HEK293T (cell line): Measurements from ENCODE around the gene LRRC37A.

Source experiments
- ARNT ChIP-seq: fragments of 450-650 bp; IDR thresholded peaks from 2 replicates; pipeline ENCODE4 v1.6.1; 2017; ENCODE audit warnings: mild to moderate bottlenecking
- CTBP1 ChIP-seq: fragments of 450-650 bp; IDR thresholded peaks from 2 replicates; pipeline ENCODE4 v1.6.1; 2016; ENCODE audit warnings: borderline replicate concordance
- FOXK2 ChIP-seq: fragments of 450-650 bp; IDR thresholded peaks from 2 replicates; pipeline ENCODE4 v1.6.1; 2016; ENCODE audit warnings: mild to moderate bottlenecking
- FOXM1 ChIP-seq: fragments of 450-650 bp; IDR thresholded peaks from 2 replicates; pipeline ENCODE4 v1.6.1; 2017; ENCODE audit warnings: mild to moderate bottlenecking, borderline replicate concordance
- L3MBTL2 ChIP-seq: fragments of 450-650 bp; conservative IDR thresholded peaks from 2 replicates; pipeline ENCODE4 v1.6.1; 2016; ENCODE audit warnings: mild to moderate bottlenecking
- LEF1 ChIP-seq: fragments of 450-650 bp; IDR thresholded peaks from 2 replicates; pipeline ENCODE4 v1.6.1; 2017; ENCODE audit warnings: mild to moderate bottlenecking, borderline replicate concordance
- SP1 ChIP-seq: fragments of 450-650 bp; IDR thresholded peaks from 2 replicates; pipeline ENCODE4 v1.6.1; 2017
- SUZ12 ChIP-seq: fragments of 450-650 bp; IDR thresholded peaks from 2 replicates; pipeline ENCODE4 v1.6.1; 2016; ENCODE audit warnings: mild to moderate bottlenecking
- TARDBP ChIP-seq: fragments of 450-650 bp; IDR thresholded peaks from 2 replicates; pipeline ENCODE4 v1.6.1; 2016
- ZNF384 ChIP-seq: fragments of 450-650 bp; IDR thresholded peaks from 2 replicates; pipeline ENCODE4 v1.6.1; 2016

DNA sequence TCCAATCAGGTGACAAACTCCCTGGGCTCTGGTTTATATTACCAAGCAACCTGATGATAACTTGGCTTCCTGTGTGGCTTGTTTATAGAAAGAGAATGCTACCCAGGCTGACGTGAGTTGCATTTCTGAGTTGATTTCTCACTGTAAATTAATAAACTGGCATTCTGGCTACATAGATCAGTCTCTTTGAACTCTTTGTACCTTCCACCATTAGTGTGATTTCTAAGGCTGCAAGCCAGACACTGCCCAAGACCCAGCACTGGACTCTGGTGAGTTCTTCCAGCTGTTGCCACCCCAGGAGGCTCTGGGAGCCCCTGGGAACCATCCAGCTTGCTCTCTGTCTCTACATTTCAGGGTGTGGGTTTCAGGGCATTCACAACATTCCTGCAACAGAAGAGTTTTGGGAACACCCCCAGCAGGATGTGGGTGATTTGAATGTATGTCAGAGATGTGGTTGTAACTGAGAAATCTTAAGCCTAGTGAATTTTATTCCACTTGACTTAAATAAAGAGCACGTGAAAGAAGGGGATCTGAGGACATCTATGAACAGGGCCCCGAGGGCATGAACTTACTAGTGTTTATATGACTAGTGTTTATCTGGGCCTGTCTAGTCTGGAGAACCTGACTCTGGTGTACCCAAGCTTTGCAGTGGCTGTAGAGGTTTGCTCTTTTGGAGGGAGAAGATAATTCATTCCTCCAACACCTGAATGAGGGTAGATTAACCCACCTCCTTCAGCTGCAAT lies 30.3 kb upstream of the LRRC37A start:
- TF ChIP-seq SUZ12 (no peak), LEF1 (no peak), SP1 (no peak), L3MBTL2 (no peak), FOXK2 (no peak), TARDBP (no peak), ZNF384 (no peak), FOXM1 (no peak), CTBP1 (no peak), ARNT (no peak)
